Activated naive CD8-positive, alpha-beta T cell treated with anti-CD3 and anti-CD28 coated beads for 36 hours (primary cell): ENCODE measurements around the gene DHTKD1. TPM values are rescaled to one million over a fixed set of nuclear protein-coding genes. Genes with fewer than 3 reads are reported as not detected.
"Not testable (repeated sequence)": the region's sequence is repeated elsewhere in the genome, so short reads cannot be mapped to it uniquely, and the experiment has no call there.

Source experiments
- DNase-seq: peaks from one replicate; pipeline ENCODE4 v3.0.0; 2021
- H3K27ac Mint-ChIP-seq: one replicate; pipeline ENCODE4 v1.8.0; 2022; ENCODE audit warnings: mild to moderate bottlenecking, moderate library complexity, mixed read lengths
- H3K27me3 Mint-ChIP-seq: one replicate; pipeline ENCODE4 v1.8.0; 2022; ENCODE audit warnings: mild to moderate bottlenecking, mixed read lengths
- H3K36me3 Mint-ChIP-seq: one replicate; pipeline ENCODE4 v1.8.0; 2021; ENCODE audit warnings: mild to moderate bottlenecking, mixed read lengths
- H3K4me1 Mint-ChIP-seq: one replicate; pipeline ENCODE4 v1.8.0; 2021; ENCODE audit warnings: mixed read lengths
- H3K4me3 Mint-ChIP-seq: one replicate; pipeline ENCODE4 v1.8.0; 2022; ENCODE audit warnings: mild to moderate bottlenecking, moderate library complexity, mixed read lengths
- H3K9me3 Mint-ChIP-seq: one replicate; pipeline ENCODE4 v1.8.0; 2022; ENCODE audit warnings: mixed read lengths
- total RNA-seq, 2 experiments: library from RNA; stranded (reverse); gene quantifications; one replicate each; pipeline ENCODE4 v1.2.3, GENCODE V29; 2021

Gene DHTKD1
- total RNA-seq, 2 experiments from 2014 or later = 10.4 TPM

GRCh38 chr10:12048547-12048946 lies 20.2 kb upstream of the DHTKD1 start:
- no peaks in the 10 kb centered on the region for H3K36me3 Mint-ChIP-seq
- H3K4me3 Mint-ChIP-seq = no peak overlapping the region
- H3K27me3 Mint-ChIP-seq = no peaks in the 10 kb centered on the region
- DNase-seq = no peak
- H3K27ac Mint-ChIP-seq = no peak overlapping the region
- peaks cover 4% of the 10 kb centered on the region for H3K4me1 Mint-ChIP-seq
- no peaks in the 10 kb centered on the region for H3K9me3 Mint-ChIP-seq

- Mint-ChIP-seq H3K9me3 (no peaks in the 10 kb centered on the region), H3K27me3 (no peaks in the 10 kb centered on the region), H3K4me1 (no peaks in the 10 kb centered on the region), H3K4me3 (no peak overlapping the region), H3K27ac (no peak overlapping the region), H3K36me3 (no peaks in the 10 kb centered on the region)
- DNase-seq = no peak
Observed at GRCh38 chr10:12050528-12050927, 18.2 kb upstream of the DHTKD1 start.

GRCh38 chr10:12051241-12051640 lies 17.5 kb upstream of the DHTKD1 start:
- Mint-ChIP-seq H3K9me3 (no peaks in the 10 kb centered on the region), H3K36me3 (no peaks in the 10 kb centered on the region), H3K4me3 (no peak overlapping the region), H3K27ac (no peak overlapping the region), H3K4me1 (no peaks in the 10 kb centered on the region), H3K27me3 (no peaks in the 10 kb centered on the region)
- no peak for DNase-seq

GRCh38 chr10:12055732-12056131 lies 13.0 kb upstream of the DHTKD1 start:
- H3K27ac Mint-ChIP-seq = no peak overlapping the region
- peaks cover 2% of the 10 kb centered on the region for H3K9me3 Mint-ChIP-seq
- H3K4me1 Mint-ChIP-seq = no peaks in the 10 kb centered on the region
- no peaks in the 10 kb centered on the region for H3K27me3 Mint-ChIP-seq
- no peak for DNase-seq
- H3K4me3 Mint-ChIP-seq = no peak overlapping the region
- no peaks in the 10 kb centered on the region for H3K36me3 Mint-ChIP-seq

GRCh38 chr10:12056748-12057147 lies 12.0 kb upstream of the DHTKD1 start:
- peaks cover 2% of the 10 kb centered on the region for H3K9me3 Mint-ChIP-seq
- DNase-seq = no peak
- H3K27ac Mint-ChIP-seq = no peak overlapping the region
- H3K4me1 Mint-ChIP-seq = no peaks in the 10 kb centered on the region
- H3K4me3 Mint-ChIP-seq = no peak overlapping the region
- no peaks in the 10 kb centered on the region for H3K27me3 Mint-ChIP-seq
- no peaks in the 10 kb centered on the region for H3K36me3 Mint-ChIP-seq

GRCh38 chr10:12061124-12061523 lies 7.6 kb upstream of the DHTKD1 start:
- no peak for DNase-seq
- H3K36me3 Mint-ChIP-seq = no peaks in the 10 kb centered on the region
- no peak overlapping the region for H3K27ac Mint-ChIP-seq
- no peaks in the 10 kb centered on the region for H3K4me1 Mint-ChIP-seq
- peaks cover 2% of the 10 kb centered on the region for H3K9me3 Mint-ChIP-seq
- no peak overlapping the region for H3K4me3 Mint-ChIP-seq
- H3K27me3 Mint-ChIP-seq = no peaks in the 10 kb centered on the region

GRCh38 chr10:12062754-12063482 lies 5.8 kb upstream of the DHTKD1 start:
- Mint-ChIP-seq H3K27ac (no peak overlapping the region), H3K9me3 (peaks cover 2% of the 10 kb centered on the region), H3K4me3 (no peak overlapping the region), H3K4me1 (no peaks in the 10 kb centered on the region), H3K27me3 (no peaks in the 10 kb centered on the region), H3K36me3 (no peaks in the 10 kb centered on the region)
- no peak for DNase-seq

- no peak for DNase-seq
- Mint-ChIP-seq H3K27ac (no peak overlapping the region), H3K27me3 (no peaks in the 10 kb centered on the region), H3K4me3 (no peak overlapping the region), H3K9me3 (peaks cover 2% of the 10 kb centered on the region), H3K4me1 (no peaks in the 10 kb centered on the region), H3K36me3 (no peaks in the 10 kb centered on the region)
Observed at GRCh38 chr10:12063483-12063818, 5.3 kb upstream of the DHTKD1 start.

GRCh38 chr10:12067336-12067735 lies 1.4 kb upstream of the DHTKD1 start:
- Mint-ChIP-seq H3K36me3 (no peaks in the 10 kb centered on the region), H3K4me1 (peaks cover 7% of the 10 kb centered on the region), H3K9me3 (no peaks in the 10 kb centered on the region), H3K4me3 (no peak overlapping the region), H3K27me3 (no peaks in the 10 kb centered on the region), H3K27ac (no peak overlapping the region)
- no peak for DNase-seq

GRCh38 chr10:12071441-12071840 lies 2.7 kb downstream of the DHTKD1 start:
- H3K4me3 Mint-ChIP-seq, H3K27me3 Mint-ChIP-seq, H3K4me1 Mint-ChIP-seq, H3K36me3 Mint-ChIP-seq, H3K9me3 Mint-ChIP-seq, H3K27ac Mint-ChIP-seq, DNase-seq: not testable (repeated sequence)

- DNase-seq = no peak
- Mint-ChIP-seq H3K27me3 (no peaks in the 10 kb centered on the region), H3K4me1 (peaks cover 7% of the 10 kb centered on the region), H3K4me3 (no peak overlapping the region), H3K9me3 (no peaks in the 10 kb centered on the region), H3K27ac (no peak overlapping the region), H3K36me3 (peaks cover 2% of the 10 kb centered on the region)
Observed at GRCh38 chr10:12073526-12073925, 4.8 kb downstream of the DHTKD1 start.

- Mint-ChIP-seq H3K36me3 (peaks cover 2% of the 10 kb centered on the region), H3K9me3 (no peaks in the 10 kb centered on the region), H3K4me3 (no peak overlapping the region), H3K27me3 (no peaks in the 10 kb centered on the region), H3K27ac (peak overlapping the region; percentile 64), H3K4me1 (no peaks in the 10 kb centered on the region)
- no peak for DNase-seq
Observed at GRCh38 chr10:12077580-12078180, 8.9 kb downstream of the DHTKD1 start.

GRCh38 chr10:12081470-12081869 lies 12.7 kb downstream of the DHTKD1 start:
- Mint-ChIP-seq H3K27ac (no peak overlapping the region), H3K4me1 (no peaks in the 10 kb centered on the region), H3K4me3 (no peak overlapping the region)

GRCh38 chr10:12081879-12082557 lies 13.3 kb downstream of the DHTKD1 start:
- Mint-ChIP-seq H3K27ac (no peak overlapping the region), H3K27me3 (no peaks in the 10 kb centered on the region), H3K4me3 (no peak overlapping the region), H3K36me3 (peaks cover 7% of the 10 kb centered on the region), H3K4me1 (no peaks in the 10 kb centered on the region), H3K9me3 (no peaks in the 10 kb centered on the region)
- no peak for DNase-seq

More at GRCh38 chr10:12081470-12081869, 12.7 kb downstream of the DHTKD1 start:
- H3K27me3 Mint-ChIP-seq = no peaks in the 10 kb centered on the region
- no peaks in the 10 kb centered on the region for H3K9me3 Mint-ChIP-seq
- peaks cover 4% of the 10 kb centered on the region for H3K36me3 Mint-ChIP-seq
- DNase-seq = no peak

GRCh38 chr10:12088919-12089318 lies 20.2 kb downstream of the DHTKD1 start:
- no peak overlapping the region for H3K27ac Mint-ChIP-seq
- no peaks in the 10 kb centered on the region for H3K4me1 Mint-ChIP-seq
- DNase-seq = no peak
- no peaks in the 10 kb centered on the region for H3K9me3 Mint-ChIP-seq
- H3K36me3 Mint-ChIP-seq = peaks cover 17% of the 10 kb centered on the region
- peaks cover 4% of the 10 kb centered on the region for H3K27me3 Mint-ChIP-seq
- no peak overlapping the region for H3K4me3 Mint-ChIP-seq

- Mint-ChIP-seq H3K9me3 (no peaks in the 10 kb centered on the region), H3K27ac (no peak overlapping the region), H3K4me1 (no peaks in the 10 kb centered on the region), H3K36me3 (peaks cover 17% of the 10 kb centered on the region), H3K27me3 (peaks cover 4% of the 10 kb centered on the region), H3K4me3 (no peak overlapping the region)
- no peak for DNase-seq
Observed at GRCh38 chr10:12091421-12091820, 22.7 kb downstream of the DHTKD1 start.
